B cell (primary cell): Measurements from ENCODE around the gene PCDHB1. TPM values are rescaled to one million over a fixed set of nuclear protein-coding genes. Genes with fewer than 3 reads are reported as not detected.

Source experiments
- ATAC-seq: fragments of 200-7000 bp; cut with Tn5 transposase; one replicate; pipeline ENCODE4 v1.10.0; 2021; ENCODE audit warnings: low read depth, mild to moderate bottlenecking, moderate number of reproducible peaks, moderate library complexity
- CTCF ChIA-PET: fragments of 350-600 bp; sonication (Branson Sonifier 250); formaldehyde crosslinking; loops from one replicate; lab custom pipeline; 2021; ENCODE audit warnings: antibody characterized with exemption, inconsistent platforms; lab: Charles Lee
- POLR2A ChIA-PET: fragments of 350-600 bp; sonication (Branson Sonifier 250); formaldehyde crosslinking; loops from one replicate; lab custom pipeline; 2021; ENCODE audit warnings: antibody characterized with exemption; lab: Charles Lee
- DNase-seq: peaks from one replicate; pipeline ENCODE4 v3.0.0; 2013
- H2AFZ ChIP-seq: 2 replicates; pipeline ENCODE4 v1.6.1; 2012; ENCODE audit warnings: mild to moderate bottlenecking, low read depth, low read length; ENCODE audit not compliant: insufficient read depth, poor library complexity, severe bottlenecking
- H3K27ac ChIP-seq, 2 donors: 1 replicate in 1 of 2; 2 replicates in 1 of 2; pipeline ENCODE4 v1.5.1; 2012 to 2013; ENCODE audit warnings: low read length in 2 of 2, mild to moderate bottlenecking in 2 of 2, moderate library complexity in 1 of 2
- H3K27me3 ChIP-seq, 4 experiments: fragments of 200-600 bp in 1 of 4; sonication (generic) in 1 of 4; replicated peaks in 1 of 4; 1 replicate in 2 of 4; 2 replicates in 2 of 4; pipeline versions ENCODE4 v1.6.1 to v1.7.0; 2013 to 2016; ENCODE audit warnings: low read length in 3 of 4, mild to moderate bottlenecking in 2 of 4, mixed read lengths in 1 of 4, moderate library complexity in 1 of 4; ENCODE audit not compliant: insufficient read depth in 4 of 4, control insufficient read depth in 3 of 4; ENCODE audit errors: control extremely low read depth in 1 of 4
- H3K36me3 ChIP-seq, 2 experiments: replicated peaks in 1 of 2; 1 replicate in 1 of 2; 2 replicates in 1 of 2; pipeline versions ENCODE4 v1.6.1 to v1.7.1; 2013; ENCODE audit warnings: low read length in 1 of 2; ENCODE audit not compliant: insufficient read depth in 2 of 2, control insufficient read depth in 1 of 2; ENCODE audit errors: control extremely low read depth in 1 of 2, extremely low read depth in 1 of 2
- H3K4me1 ChIP-seq, 2 donors: fragments of 200-600 bp in 1 of 2; sonication (generic) in 1 of 2; 1 replicate in 1 of 2; 2 replicates in 1 of 2; pipeline versions ENCODE4 v1.5.1 to v1.6.1; 2013 to 2017; ENCODE audit warnings: low read length in 2 of 2; ENCODE audit not compliant: control insufficient read depth in 2 of 2, insufficient read depth in 2 of 2
- H3K4me2 ChIP-seq: replicated peaks from 2 replicates; pipeline ENCODE3; 2012; ENCODE audit warnings: mild to moderate bottlenecking, low read depth, low read length; ENCODE audit not compliant: poor library complexity, severe bottlenecking
- H3K4me3 ChIP-seq, 5 experiments: fragments of 200-600 bp in 1 of 5; sonication (generic) in 1 of 5; 1 replicate in 3 of 5; 2 replicates in 2 of 5; pipeline versions ENCODE4 v1.5.1 to v1.7.0; 2011 to 2016; ENCODE audit warnings: low read length in 4 of 5, mild to moderate bottlenecking in 4 of 5, low read depth in 2 of 5, control low read depth in 1 of 5, moderate library complexity in 1 of 5; ENCODE audit not compliant: insufficient read depth in 1 of 5; ENCODE audit errors: control extremely low read depth in 1 of 5, extremely low read depth in 1 of 5
- H3K79me2 ChIP-seq: fragments of 200-600 bp; sonication (generic); one replicate; pipeline ENCODE4 v1.6.0; 2016; ENCODE audit warnings: low read length; ENCODE audit not compliant: control insufficient read depth, insufficient read depth
- H3K9ac ChIP-seq: fragments of 200-600 bp; sonication (generic); 2 replicates; pipeline ENCODE4 v1.6.1; 2017; ENCODE audit warnings: mild to moderate bottlenecking, low read length, moderate library complexity
- H3K9me3 ChIP-seq, 3 donors: one replicate each; pipeline versions ENCODE4 v1.6.1 to v1.7.1; 2013; ENCODE audit warnings: low read length in 2 of 3; ENCODE audit not compliant: control insufficient read depth in 2 of 3, insufficient read depth in 1 of 3; ENCODE audit errors: control extremely low read depth in 1 of 3
- H4K20me1 ChIP-seq: 2 replicates; pipeline ENCODE4 v1.6.0; 2012; ENCODE audit warnings: mild to moderate bottlenecking, low read length; ENCODE audit not compliant: insufficient read depth, control insufficient read depth, poor library complexity, severe bottlenecking
- H3K27ac Mint-ChIP-seq: one replicate; pipeline ENCODE4 v1.8.0; 2021; ENCODE audit warnings: mixed read lengths
- H3K27me3 Mint-ChIP-seq: one replicate; pipeline ENCODE4 v1.8.0; 2021; ENCODE audit warnings: mixed read lengths
- H3K4me1 Mint-ChIP-seq: one replicate; pipeline ENCODE4 v1.8.0; 2021; ENCODE audit warnings: mixed read lengths
- H3K4me3 Mint-ChIP-seq: one replicate; pipeline ENCODE4 v1.8.0; 2021; ENCODE audit warnings: mixed read lengths
- H3K9me3 Mint-ChIP-seq: one replicate; pipeline ENCODE4 v1.8.0; 2022; ENCODE audit warnings: mixed read lengths; ENCODE audit not compliant: insufficient read depth
- EZH2 ChIP-seq: IDR thresholded peaks from 2 replicates; pipeline ENCODE4 v1.6.1; 2012; ENCODE audit warnings: borderline replicate concordance, low read depth, mild to moderate bottlenecking, moderate library complexity, low read length; ENCODE audit not compliant: insufficient read depth, poor library complexity, severe bottlenecking
- WGBS: methylation state at CpG from one replicate; pipeline ENCODE4 v1.1.5; 2013; ENCODE audit warnings: missing lambda C conversion rate; ENCODE audit not compliant: insufficient coverage; 5-methylcytosine and 5-hydroxymethylcytosine counted together
- intact Hi-C: fragments of 100-400 bp; cut with micrococcal nuclease; formaldehyde crosslinking; loops from one replicate; pipeline ENCODE4 v1.10.0; 2022
- polyA plus RNA-seq: library from polyadenylated mRNA; depleted of rRNA; stranded (reverse); fragments of >200 nt; gene quantifications from 2 replicates; pipeline ENCODE4 v1.2.3, GENCODE V29; 2012
- total RNA-seq, 2 donors: library from RNA; stranded (reverse); fragments of 120-200 nt in 1 of 2; gene quantifications; 1 replicate in 1 of 2; 2 replicates in 1 of 2; pipeline versions ENCODE4 v1.2.3 to v1.2.4, GENCODE V29; 2013 to 2022
- TF ChIP-seq, protein P1 (sequence below): fragments of 200-600 bp; IDR thresholded peaks from one replicate; pipeline ENCODE4 v1.8.0; 2022; ENCODE audit warnings: antibody characterized with exemption, mild to moderate bottlenecking

Gene PCDHB1
- total and polyA plus RNA-seq, 2 donors (not counting 1 experiment from before 2014, with no cell fraction given) = not detected

DNA sequence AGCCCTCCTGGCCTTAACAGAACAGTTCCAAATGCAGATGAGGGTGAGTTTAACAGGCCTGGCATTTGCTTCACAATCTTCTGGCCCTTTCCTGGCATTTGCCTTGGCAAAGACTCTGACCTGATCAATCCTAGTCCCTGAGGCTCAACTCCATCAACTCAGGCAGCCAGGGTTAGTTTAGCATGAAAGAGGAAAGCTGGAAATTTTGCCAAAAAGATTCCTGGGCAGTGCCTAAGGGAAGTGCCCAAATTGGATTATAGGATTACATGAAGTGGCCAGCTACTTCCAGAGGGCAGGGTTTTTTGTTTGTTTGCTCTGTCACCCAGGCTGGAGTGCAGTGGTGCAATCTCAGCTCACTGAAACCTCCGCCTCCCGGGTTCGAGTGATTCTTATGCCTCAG is 48.1 kb upstream of the PCDHB1 start:
- Histone ChIP-seq H3K9ac (no peak overlapping the region), H2AFZ (no peak overlapping the region), H3K27ac (no peak overlapping the region), H3K36me3 (no peaks in the 10 kb centered on the region), H3K79me2 (no peaks in the 10 kb centered on the region), H3K9me3 (no peaks in the 10 kb centered on the region), H3K27me3 (peaks cover 0 to 13% (median 9%) of the 10 kb centered on the region in 4 experiments), H4K20me1 (no peaks in the 10 kb centered on the region), H3K4me3 (no peak overlapping the region), H3K4me2 (no peak overlapping the region), H3K4me1 (peaks cover 0 to 7% of the 10 kb centered on the region in 2 donors)
- H3K27me3 Mint-ChIP-seq = peaks cover 32% of the 10 kb centered on the region
- no peak for ATAC-seq
- ChIA-PET POLR2A (no interaction called here), CTCF (no interaction called here)
- TF ChIP-seq, protein P1, sequence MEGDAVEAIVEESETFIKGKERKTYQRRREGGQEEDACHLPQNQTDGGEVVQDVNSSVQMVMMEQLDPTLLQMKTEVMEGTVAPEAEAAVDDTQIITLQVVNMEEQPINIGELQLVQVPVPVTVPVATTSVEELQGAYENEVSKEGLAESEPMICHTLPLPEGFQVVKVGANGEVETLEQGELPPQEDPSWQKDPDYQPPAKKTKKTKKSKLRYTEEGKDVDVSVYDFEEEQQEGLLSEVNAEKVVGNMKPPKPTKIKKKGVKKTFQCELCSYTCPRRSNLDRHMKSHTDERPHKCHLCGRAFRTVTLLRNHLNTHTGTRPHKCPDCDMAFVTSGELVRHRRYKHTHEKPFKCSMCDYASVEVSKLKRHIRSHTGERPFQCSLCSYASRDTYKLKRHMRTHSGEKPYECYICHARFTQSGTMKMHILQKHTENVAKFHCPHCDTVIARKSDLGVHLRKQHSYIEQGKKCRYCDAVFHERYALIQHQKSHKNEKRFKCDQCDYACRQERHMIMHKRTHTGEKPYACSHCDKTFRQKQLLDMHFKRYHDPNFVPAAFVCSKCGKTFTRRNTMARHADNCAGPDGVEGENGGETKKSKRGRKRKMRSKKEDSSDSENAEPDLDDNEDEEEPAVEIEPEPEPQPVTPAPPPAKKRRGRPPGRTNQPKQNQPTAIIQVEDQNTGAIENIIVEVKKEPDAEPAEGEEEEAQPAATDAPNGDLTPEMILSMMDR = no peak
- TF ChIP-seq EZH2 = no peak
- intact Hi-C loops = no loop called here
- no peak for DNase-seq
- H3K4me3 Mint-ChIP-seq = no peak overlapping the region
- peaks cover 3% of the 10 kb centered on the region for H3K4me1 Mint-ChIP-seq
- H3K9me3 Mint-ChIP-seq = no peaks in the 10 kb centered on the region
- no peak overlapping the region for H3K27ac Mint-ChIP-seq
- WGBS = 88% methylated on average over 3 of the region's 3 CpGs

DNA sequence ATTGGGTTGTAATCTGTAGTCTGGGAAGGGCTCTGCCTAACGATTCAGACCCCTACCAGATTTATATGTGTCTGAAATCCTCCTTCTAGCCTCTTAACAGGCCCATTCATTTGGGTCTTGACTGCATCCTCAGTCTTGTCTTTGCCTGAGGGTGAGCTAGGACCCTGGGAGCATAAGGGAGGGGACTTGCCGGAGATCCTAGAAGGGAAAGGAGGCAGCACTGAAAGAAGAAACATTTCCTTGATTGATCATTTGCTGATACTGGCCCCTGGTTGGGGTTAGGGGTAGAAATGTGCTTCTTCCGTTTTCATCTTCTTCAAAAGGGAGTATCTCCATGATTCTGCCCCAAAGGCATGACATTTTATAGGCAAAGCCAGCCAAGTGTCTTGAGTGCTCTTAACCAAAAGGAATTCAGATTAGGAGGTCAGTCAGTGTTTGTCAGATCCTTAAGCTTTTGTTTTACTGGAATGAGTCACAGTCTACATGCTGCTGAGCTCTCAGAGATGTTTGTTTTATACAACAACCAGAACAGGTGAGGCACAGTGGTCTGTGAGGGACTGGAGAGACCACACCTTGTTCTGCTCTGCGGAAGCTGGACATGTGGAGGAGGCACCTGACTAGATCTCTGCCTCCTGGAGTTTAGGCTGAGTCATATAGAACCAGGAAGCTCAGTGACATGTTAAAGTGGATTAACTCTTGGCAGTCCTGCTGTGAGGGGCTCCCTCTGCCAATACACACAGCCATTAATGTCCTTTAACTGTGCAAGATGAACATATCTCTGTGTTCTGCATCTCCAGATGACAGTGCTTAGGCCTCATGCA is 47.2 kb upstream of the PCDHB1 start:
- POLR2A ChIA-PET = no interaction called here
- no peaks in the 10 kb centered on the region for H3K79me2 ChIP-seq
- no peaks in the 10 kb centered on the region for H3K9me3 ChIP-seq
- H3K4me3 ChIP-seq = no peak overlapping the region
- H3K4me2 ChIP-seq = no peak overlapping the region
- H3K27ac Mint-ChIP-seq = no peak overlapping the region
- H3K4me3 Mint-ChIP-seq = no peak overlapping the region
- H3K27ac ChIP-seq = no peak overlapping the region
- no peak for DNase-seq
- H3K9me3 Mint-ChIP-seq = no peaks in the 10 kb centered on the region
- peaks cover 30% of the 10 kb centered on the region for H3K27me3 Mint-ChIP-seq
- no peak for ATAC-seq
- CTCF ChIA-PET = no interaction called here
- H4K20me1 ChIP-seq = no peaks in the 10 kb centered on the region
- peaks cover 0 to 14% (median 11%) of the 10 kb centered on the region in 4 experiments for H3K27me3 ChIP-seq
- H3K36me3 ChIP-seq = no peaks in the 10 kb centered on the region
- peaks cover 0 to 7% of the 10 kb centered on the region in 2 donors for H3K4me1 ChIP-seq
- no peak overlapping the region for H2AFZ ChIP-seq
- intact Hi-C loops = no loop called here
- H3K9ac ChIP-seq = no peak overlapping the region
- TF ChIP-seq EZH2 = no peak
- TF ChIP-seq, protein P1 = no peak
- peaks cover 3% of the 10 kb centered on the region for H3K4me1 Mint-ChIP-seq
- WGBS = 49% methylated on average over 2 of the region's 4 CpGs
